WTC11 (cell line): ENCODE data around the gene CACNA2D1.

Experiments used
- CREB1 ChIP-seq: sonication (generic); formaldehyde crosslinking; IDR thresholded peaks from 2 replicates; pipeline ENCODE4 v1.8.0; 2023; ENCODE audit warnings: mild to moderate bottlenecking, missing genetic modification reagents
- CREM ChIP-seq: sonication (generic); formaldehyde crosslinking; IDR thresholded peaks from 2 replicates; pipeline ENCODE4 v1.8.1; 2022; ENCODE audit warnings: mild to moderate bottlenecking, missing genetic modification reagents, moderate library complexity
- ESRRA ChIP-seq: sonication (generic); formaldehyde crosslinking; IDR thresholded peaks from 2 replicates; pipeline ENCODE4 v1.8.1; 2022; ENCODE audit warnings: mild to moderate bottlenecking, missing genetic modification reagents, borderline replicate concordance
- FOXJ3 ChIP-seq: sonication (generic); formaldehyde crosslinking; IDR thresholded peaks from 2 replicates; pipeline ENCODE4 v1.9.0; 2021; ENCODE audit warnings: missing genetic modification reagents, mild to moderate bottlenecking, borderline replicate concordance
- IRF2 ChIP-seq: sonication (generic); formaldehyde crosslinking; IDR thresholded peaks from 2 replicates; pipeline ENCODE4 v1.8.0; 2022; ENCODE audit warnings: low read depth, missing genetic modification reagents, borderline replicate concordance
- KAT7 ChIP-seq: sonication (generic); formaldehyde crosslinking; IDR thresholded peaks from 2 replicates; pipeline ENCODE4 v1.8.1; 2023; ENCODE audit warnings: missing genetic modification reagents, mild to moderate bottlenecking, borderline replicate concordance
- NFE2L1 ChIP-seq: sonication (generic); formaldehyde crosslinking; IDR thresholded peaks from 2 replicates; pipeline ENCODE4 v1.8.1; 2023; ENCODE audit warnings: missing genetic modification reagents
- NFYB ChIP-seq: sonication (generic); formaldehyde crosslinking; conservative IDR thresholded peaks from 2 replicates; pipeline ENCODE4 v1.8.0; 2022; ENCODE audit warnings: low read depth, missing genetic modification reagents
- NR3C1 ChIP-seq: sonication (generic); formaldehyde crosslinking; conservative IDR thresholded peaks from 2 replicates; pipeline ENCODE4 v1.8.1; 2023; ENCODE audit warnings: low read depth, mild to moderate bottlenecking, missing genetic modification reagents
- TF ChIP-seq, protein P1 (sequence below): fragments of 200-600 bp; IDR thresholded peaks from 2 replicates; pipeline ENCODE4 v1.8.0; 2022; ENCODE audit warnings: antibody characterized with exemption
- TF ChIP-seq, protein P2 (sequence below): sonication (generic); formaldehyde crosslinking; IDR thresholded peaks from 2 replicates; pipeline ENCODE4 v1.8.0; 2022; ENCODE audit warnings: mild to moderate bottlenecking, missing genetic modification reagents
- TF ChIP-seq, protein P3 (sequence below): sonication (generic); formaldehyde crosslinking; IDR thresholded peaks from 2 replicates; pipeline ENCODE4 v1.8.1; 2022; ENCODE audit warnings: missing genetic modification reagents, borderline replicate concordance
- TF ChIP-seq, protein P4 (sequence below): sonication (generic); formaldehyde crosslinking; IDR thresholded peaks from 2 replicates; pipeline ENCODE4 v1.8.1; 2023; ENCODE audit warnings: mild to moderate bottlenecking, missing genetic modification reagents

DNA sequence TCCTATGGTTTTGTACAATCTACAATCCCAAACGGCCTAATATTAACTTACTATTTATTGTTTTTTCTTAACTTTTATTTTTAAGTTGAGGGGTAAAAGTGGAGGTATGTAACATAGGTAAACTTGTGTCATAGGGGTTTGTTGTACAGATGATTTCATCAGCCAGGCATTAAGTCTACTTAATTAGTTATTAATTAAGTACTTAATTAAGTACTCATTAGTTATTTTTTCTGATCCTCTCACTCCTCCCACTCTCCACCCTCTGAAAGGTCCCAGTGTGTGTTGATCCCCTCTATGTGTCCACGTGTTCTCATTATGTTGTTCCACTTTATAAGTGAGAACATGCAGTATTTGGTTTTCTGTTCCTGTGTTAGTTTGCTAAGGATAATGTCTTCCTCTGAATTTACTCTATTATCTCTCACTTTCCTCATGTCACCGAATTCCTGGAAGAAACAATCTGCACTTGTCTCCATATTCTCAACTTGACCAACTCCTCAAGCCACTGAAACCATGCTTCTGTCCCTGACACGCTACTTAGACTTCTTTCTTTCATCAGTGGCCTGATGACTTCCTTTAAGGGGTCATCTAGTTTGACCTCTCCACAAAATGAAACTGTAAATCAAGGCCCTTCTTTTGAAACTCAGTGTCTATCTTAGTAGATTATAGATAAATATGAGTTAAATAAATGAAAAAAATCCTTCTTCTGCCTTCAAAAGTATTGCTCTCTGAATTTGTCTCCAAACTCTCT, 9.1 kb downstream of the CACNA2D1 start:
- TF ChIP-seq CREB1 (no peak), CREM (no peak), NR3C1 (CRISPR knock-in tag) (no peak), NFYB (no peak), IRF2 (CRISPR knock-in tag) (no peak), ESRRA (CRISPR knock-in tag) (no peak), NFE2L1 (CRISPR knock-in tag) (no peak), KAT7 (CRISPR knock-in tag) (no peak), FOXJ3 (CRISPR knock-in tag) (no peak)
- TF ChIP-seq, protein P1, sequence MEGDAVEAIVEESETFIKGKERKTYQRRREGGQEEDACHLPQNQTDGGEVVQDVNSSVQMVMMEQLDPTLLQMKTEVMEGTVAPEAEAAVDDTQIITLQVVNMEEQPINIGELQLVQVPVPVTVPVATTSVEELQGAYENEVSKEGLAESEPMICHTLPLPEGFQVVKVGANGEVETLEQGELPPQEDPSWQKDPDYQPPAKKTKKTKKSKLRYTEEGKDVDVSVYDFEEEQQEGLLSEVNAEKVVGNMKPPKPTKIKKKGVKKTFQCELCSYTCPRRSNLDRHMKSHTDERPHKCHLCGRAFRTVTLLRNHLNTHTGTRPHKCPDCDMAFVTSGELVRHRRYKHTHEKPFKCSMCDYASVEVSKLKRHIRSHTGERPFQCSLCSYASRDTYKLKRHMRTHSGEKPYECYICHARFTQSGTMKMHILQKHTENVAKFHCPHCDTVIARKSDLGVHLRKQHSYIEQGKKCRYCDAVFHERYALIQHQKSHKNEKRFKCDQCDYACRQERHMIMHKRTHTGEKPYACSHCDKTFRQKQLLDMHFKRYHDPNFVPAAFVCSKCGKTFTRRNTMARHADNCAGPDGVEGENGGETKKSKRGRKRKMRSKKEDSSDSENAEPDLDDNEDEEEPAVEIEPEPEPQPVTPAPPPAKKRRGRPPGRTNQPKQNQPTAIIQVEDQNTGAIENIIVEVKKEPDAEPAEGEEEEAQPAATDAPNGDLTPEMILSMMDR, result no peak
- TF ChIP-seq, protein P2, sequence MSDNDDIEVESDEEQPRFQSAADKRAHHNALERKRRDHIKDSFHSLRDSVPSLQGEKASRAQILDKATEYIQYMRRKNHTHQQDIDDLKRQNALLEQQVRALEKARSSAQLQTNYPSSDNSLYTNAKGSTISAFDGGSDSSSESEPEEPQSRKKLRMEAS (CRISPR knock-in tag), result no peak
- TF ChIP-seq, protein P3, sequence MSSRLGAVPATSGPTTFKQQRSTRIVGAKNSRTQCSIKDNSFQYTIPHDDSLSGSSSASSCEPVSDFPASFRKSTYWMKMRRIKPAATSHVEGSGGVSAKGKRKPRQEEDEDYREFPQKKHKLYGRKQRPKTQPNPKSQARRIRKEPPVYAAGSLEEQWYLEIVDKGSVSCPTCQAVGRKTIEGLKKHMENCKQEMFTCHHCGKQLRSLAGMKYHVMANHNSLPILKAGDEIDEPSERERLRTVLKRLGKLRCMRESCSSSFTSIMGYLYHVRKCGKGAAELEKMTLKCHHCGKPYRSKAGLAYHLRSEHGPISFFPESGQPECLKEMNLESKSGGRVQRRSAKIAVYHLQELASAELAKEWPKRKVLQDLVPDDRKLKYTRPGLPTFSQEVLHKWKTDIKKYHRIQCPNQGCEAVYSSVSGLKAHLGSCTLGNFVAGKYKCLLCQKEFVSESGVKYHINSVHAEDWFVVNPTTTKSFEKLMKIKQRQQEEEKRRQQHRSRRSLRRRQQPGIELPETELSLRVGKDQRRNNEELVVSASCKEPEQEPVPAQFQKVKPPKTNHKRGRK, result no peak
- TF ChIP-seq, protein P4, sequence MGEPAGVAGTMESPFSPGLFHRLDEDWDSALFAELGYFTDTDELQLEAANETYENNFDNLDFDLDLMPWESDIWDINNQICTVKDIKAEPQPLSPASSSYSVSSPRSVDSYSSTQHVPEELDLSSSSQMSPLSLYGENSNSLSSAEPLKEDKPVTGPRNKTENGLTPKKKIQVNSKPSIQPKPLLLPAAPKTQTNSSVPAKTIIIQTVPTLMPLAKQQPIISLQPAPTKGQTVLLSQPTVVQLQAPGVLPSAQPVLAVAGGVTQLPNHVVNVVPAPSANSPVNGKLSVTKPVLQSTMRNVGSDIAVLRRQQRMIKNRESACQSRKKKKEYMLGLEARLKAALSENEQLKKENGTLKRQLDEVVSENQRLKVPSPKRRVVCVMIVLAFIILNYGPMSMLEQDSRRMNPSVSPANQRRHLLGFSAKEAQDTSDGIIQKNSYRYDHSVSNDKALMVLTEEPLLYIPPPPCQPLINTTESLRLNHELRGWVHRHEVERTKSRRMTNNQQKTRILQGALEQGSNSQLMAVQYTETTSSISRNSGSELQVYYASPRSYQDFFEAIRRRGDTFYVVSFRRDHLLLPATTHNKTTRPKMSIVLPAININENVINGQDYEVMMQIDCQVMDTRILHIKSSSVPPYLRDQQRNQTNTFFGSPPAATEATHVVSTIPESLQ (CRISPR knock-in tag), result no peak
